HG03159 (cell line): ENCODE measurements around the gene KCNQ5.
"Not testable (repeated sequence)": the region's sequence is repeated elsewhere in the genome, so short reads cannot be mapped to it uniquely, and the experiment has no call there.

Experiments used
- ATAC-seq: cut with Tn5 transposase; IDR thresholded peaks from one replicate; pipeline ENCODE4 v1.9.1; 2021; ENCODE audit warnings: mild to moderate bottlenecking, moderate library complexity; ENCODE audit not compliant: unreplicated experiment

Gene KCNQ5

GRCh38 chr6:73156793-73157767, 535.2 kb downstream of the KCNQ5 start:
- no peak for ATAC-seq

GRCh38 chr6:73157870-73158269, 536.0 kb downstream of the KCNQ5 start:
- no peak for ATAC-seq

GRCh38 chr6:73169111-73169510, 547.2 kb downstream of the KCNQ5 start:
- ATAC-seq, result no peak

GRCh38 chr6:73169633-73170032, 547.8 kb downstream of the KCNQ5 start:
- no peak for ATAC-seq

- ATAC-seq, result no peak
Observed at GRCh38 chr6:73174646-73175045, 552.8 kb downstream of the KCNQ5 start.

GRCh38 chr6:73176057-73176456, 554.2 kb downstream of the KCNQ5 start:
- no peak for ATAC-seq

- peak; percentile 60 for ATAC-seq
Observed at GRCh38 chr6:73177221-73177944, 555.5 kb downstream of the KCNQ5 start.

- no peak for ATAC-seq
Observed at GRCh38 chr6:73180076-73180738, 558.3 kb downstream of the KCNQ5 start.

GRCh38 chr6:73180763-73181619, 559.1 kb downstream of the KCNQ5 start:
- ATAC-seq, result peak; percentile 77

- ATAC-seq, result peak; percentile 51
Observed at GRCh38 chr6:73182021-73182607, 560.2 kb downstream of the KCNQ5 start.

GRCh38 chr6:73193302-73193701, 571.4 kb downstream of the KCNQ5 start:
- ATAC-seq, result not testable (repeated sequence)

GRCh38 chr6:73194744-73195143, 572.9 kb downstream of the KCNQ5 start:
- no peak for ATAC-seq

GRCh38 chr6:73200247-73200646, 578.4 kb downstream of the KCNQ5 start:
- ATAC-seq, result no peak

GRCh38 chr6:73200735-73201134, 578.9 kb downstream of the KCNQ5 start:
- no peak for ATAC-seq

- no peak for ATAC-seq
Observed at GRCh38 chr6:73203098-73203497, 581.2 kb downstream of the KCNQ5 start.

- no peak for ATAC-seq
Observed at GRCh38 chr6:73204252-73204651, 582.4 kb downstream of the KCNQ5 start.

- no peak for ATAC-seq
Observed at GRCh38 chr6:73207221-73207837, 585.5 kb downstream of the KCNQ5 start.

GRCh38 chr6:73209117-73209516, 587.3 kb downstream of the KCNQ5 start:
- no peak for ATAC-seq

- ATAC-seq, result no peak
Observed at GRCh38 chr6:73216859-73217258, 595.0 kb downstream of the KCNQ5 start.

GRCh38 chr6:73225396-73225795, 603.5 kb downstream of the KCNQ5 start, which contains the start of gene KHDC1L:
Gene KHDC1L, minus strand, starts transcription at chr6:73225496. Its CDS starts 88 bp downstream, at chr6:73225408.
- ATAC-seq, result no peak
